Tibial nerve (tissue), 4 donors: ENCODE measurements around the gene FBLL1. TPM values are rescaled to one million over a fixed set of nuclear protein-coding genes. Genes with fewer than 3 reads are reported as not detected.

ENCODE experiments used
- DNase-seq, 2 donors: peaks; one replicate each; pipeline ENCODE4 v3.0.0-alpha.2; 2019; ENCODE audit warnings: low spot score in 2 of 2
- H3K27ac ChIP-seq, 4 donors: fragments of 200-600 bp; sonication (generic) in 3 of 4; one replicate each; pipeline ENCODE4 v1.5.1; 2017 to 2019; ENCODE audit warnings: mild to moderate bottlenecking in 1 of 4
- H3K27me3 ChIP-seq, 2 donors: fragments of 200-600 bp; sonication (generic) in 1 of 2; one replicate each; pipeline versions ENCODE4 v1.5.1 to v1.6.0; 2017 to 2019
- H3K36me3 ChIP-seq, 3 donors: fragments of 200-600 bp; sonication (generic); one replicate each; pipeline ENCODE4 v1.5.1; 2018 to 2019
- H3K4me1 ChIP-seq, 4 donors: fragments of 200-600 bp; sonication (generic) in 3 of 4; one replicate each; pipeline ENCODE4 v1.5.1; 2017 to 2019
- H3K4me3 ChIP-seq, 4 donors: fragments of 200-600 bp; sonication (generic) in 3 of 4; one replicate each; pipeline ENCODE4 v1.5.1; 2017 to 2019; ENCODE audit warnings: mild to moderate bottlenecking in 1 of 4, moderate library complexity in 1 of 4
- H3K9me3 ChIP-seq, 4 donors: fragments of 200-600 bp; sonication (generic) in 3 of 4; one replicate each; pipeline ENCODE4 v1.5.1; 2017 to 2019
- EP300 ChIP-seq, 2 donors: sonication (generic); formaldehyde crosslinking; IDR thresholded peaks; one replicate each; pipeline ENCODE4 v1.6.1; 2017; ENCODE audit warnings: antibody characterized with exemption in 2 of 2, mild to moderate bottlenecking in 1 of 2
- POLR2A ChIP-seq, 2 donors: fragments of 450-650 bp; IDR thresholded peaks; one replicate each; pipeline ENCODE4 v1.6.1; 2017; ENCODE audit warnings: antibody characterized with exemption in 2 of 2, mild to moderate bottlenecking in 2 of 2, moderate library complexity in 2 of 2
- WGBS, 2 donors: methylation state at CpG; one replicate each; pipeline ENCODE4 v1.1.5; 2018; 5-methylcytosine and 5-hydroxymethylcytosine counted together
- total RNA-seq, 4 donors: library from RNA; depleted of rRNA; stranded (reverse); fragments of >200 nt; gene quantifications; one replicate each; pipeline ENCODE4 v1.1.0, GENCODE V29; 2016
- TF ChIP-seq, protein P1 (sequence below), 5 experiments: fragments of 200-600 bp in 3 of 5; fragments of 450-650 bp in 2 of 5; sonication (generic) in 3 of 5; IDR thresholded peaks; one replicate each; pipeline ENCODE4 v1.5.1; 2016 to 2019; ENCODE audit warnings: antibody characterized with exemption in 5 of 5, mild to moderate bottlenecking in 3 of 5, moderate library complexity in 2 of 5

FBLL1 gene
- total RNA-seq, 4 donors from 2014 or later, result not detected

DNA sequence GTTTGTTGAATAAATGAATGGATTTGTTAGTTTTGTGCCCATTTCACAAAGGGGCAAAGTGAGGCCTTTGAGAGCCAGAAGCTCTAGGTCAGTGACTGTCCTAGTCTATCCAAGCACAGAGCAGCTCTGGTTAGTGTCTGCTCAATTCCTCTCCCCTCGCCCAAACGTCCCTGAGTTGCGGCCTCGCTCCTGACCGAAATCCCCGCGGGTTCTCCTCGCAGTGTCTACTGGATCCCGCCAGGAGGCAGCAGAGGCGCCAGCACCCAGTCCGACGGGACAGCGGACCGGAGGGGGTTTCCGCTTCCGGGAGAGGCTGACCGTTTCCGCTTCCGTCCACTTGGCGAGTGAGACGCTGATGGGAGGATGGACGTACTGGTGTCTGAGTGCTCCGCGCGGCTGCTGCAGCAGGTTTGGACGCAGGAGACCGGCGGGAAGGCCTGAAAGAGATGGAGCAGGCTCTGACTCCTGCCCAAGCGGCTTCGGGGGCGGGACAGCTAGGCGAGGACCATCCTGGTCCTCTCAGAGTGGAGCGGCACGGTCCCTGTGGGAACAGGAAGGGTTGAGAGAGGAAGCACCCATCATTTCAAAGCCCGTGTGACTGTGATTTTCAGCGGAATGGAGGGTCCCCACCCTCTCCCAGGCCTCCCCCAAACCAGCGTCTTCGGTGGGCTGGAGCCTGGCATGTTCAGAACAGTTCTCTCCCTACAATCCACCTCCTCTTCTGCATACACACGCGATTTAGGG lies 42.8 kb upstream of the FBLL1 start, which contains the start of gene RARS1:
TSS of gene RARS1 (plus strand) at position 336 of the 744 bp plus-strand sequence. CDS start at position 364, 28 bp downstream.
- 0% methylated on average over 21 to 33 of the region's 40 CpGs for WGBS, 2 donors
- H3K4me1 ChIP-seq, result peaks cover 0 to 24% (median 7%) of the 10 kb centered on the region in 4 donors
- peaks cover 0 to 36% (median 20%) of the 10 kb centered on the region in 3 donors for H3K36me3 ChIP-seq
- peak within 1 kb of the TSS; percentile 72 to 91 (median 82) for H3K4me3 ChIP-seq
- H3K27me3 ChIP-seq, result no peaks in the 10 kb centered on the region
- TF ChIP-seq EP300 (IDR thresholded peaks at IDR 0.05), result peak in 1 of 2 donors; percentile 96
- TF ChIP-seq POLR2A (IDR thresholded peaks at IDR 0.05), result peak; percentile 52 to 75
- TF ChIP-seq, protein P1, sequence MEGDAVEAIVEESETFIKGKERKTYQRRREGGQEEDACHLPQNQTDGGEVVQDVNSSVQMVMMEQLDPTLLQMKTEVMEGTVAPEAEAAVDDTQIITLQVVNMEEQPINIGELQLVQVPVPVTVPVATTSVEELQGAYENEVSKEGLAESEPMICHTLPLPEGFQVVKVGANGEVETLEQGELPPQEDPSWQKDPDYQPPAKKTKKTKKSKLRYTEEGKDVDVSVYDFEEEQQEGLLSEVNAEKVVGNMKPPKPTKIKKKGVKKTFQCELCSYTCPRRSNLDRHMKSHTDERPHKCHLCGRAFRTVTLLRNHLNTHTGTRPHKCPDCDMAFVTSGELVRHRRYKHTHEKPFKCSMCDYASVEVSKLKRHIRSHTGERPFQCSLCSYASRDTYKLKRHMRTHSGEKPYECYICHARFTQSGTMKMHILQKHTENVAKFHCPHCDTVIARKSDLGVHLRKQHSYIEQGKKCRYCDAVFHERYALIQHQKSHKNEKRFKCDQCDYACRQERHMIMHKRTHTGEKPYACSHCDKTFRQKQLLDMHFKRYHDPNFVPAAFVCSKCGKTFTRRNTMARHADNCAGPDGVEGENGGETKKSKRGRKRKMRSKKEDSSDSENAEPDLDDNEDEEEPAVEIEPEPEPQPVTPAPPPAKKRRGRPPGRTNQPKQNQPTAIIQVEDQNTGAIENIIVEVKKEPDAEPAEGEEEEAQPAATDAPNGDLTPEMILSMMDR (IDR thresholded peaks at IDR 0.05), result peak; percentile 91 to 97 (median 95)
- H3K9me3 ChIP-seq, result no peaks in the 10 kb centered on the region
- H3K27ac ChIP-seq, result peak within 1 kb of the TSS; percentile 26 to 87 (median 82)
- DNase-seq, result peak; percentile 79 to 85

DNA sequence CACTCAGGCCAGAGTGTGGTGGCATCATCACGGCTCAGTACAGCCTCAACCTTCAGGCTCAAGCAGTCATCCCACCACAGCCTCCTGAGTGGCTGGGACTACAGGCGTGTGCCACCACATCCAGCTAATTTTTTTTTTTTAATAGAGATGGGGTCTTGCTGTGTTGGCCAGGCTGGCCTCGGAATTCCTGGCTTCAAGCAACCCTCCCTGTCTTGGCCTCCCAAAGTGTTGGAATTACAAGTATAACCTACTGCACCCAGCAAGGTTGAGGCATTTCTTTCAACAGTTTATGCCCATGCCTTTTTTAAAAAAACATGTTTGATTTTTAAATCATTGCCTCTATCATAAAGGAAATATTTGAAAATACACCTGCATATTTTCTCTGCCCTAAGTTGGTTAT lies 40.0 kb upstream of the FBLL1 start:
- no peak overlapping the region for H3K27ac ChIP-seq
- 95 to 97% methylated on average over 3 of the region's 3 CpGs for WGBS, 2 donors
- H3K36me3 ChIP-seq, result peaks cover under 1 to 63% (median 23%) of the 10 kb centered on the region in 3 donors
- no peak for DNase-seq
- H3K4me1 ChIP-seq, result peaks cover 0 to 28% (median 7%) of the 10 kb centered on the region in 4 donors
- no peaks in the 10 kb centered on the region for H3K27me3 ChIP-seq
- H3K9me3 ChIP-seq, result no peaks in the 10 kb centered on the region
- no peak overlapping the region for H3K4me3 ChIP-seq
- TF ChIP-seq POLR2A (IDR thresholded peaks at IDR 0.05), result no peak
- TF ChIP-seq, protein P1 (IDR thresholded peaks at IDR 0.05), result no peak
- no peak for TF ChIP-seq EP300 (IDR thresholded peaks at IDR 0.05)

DNA sequence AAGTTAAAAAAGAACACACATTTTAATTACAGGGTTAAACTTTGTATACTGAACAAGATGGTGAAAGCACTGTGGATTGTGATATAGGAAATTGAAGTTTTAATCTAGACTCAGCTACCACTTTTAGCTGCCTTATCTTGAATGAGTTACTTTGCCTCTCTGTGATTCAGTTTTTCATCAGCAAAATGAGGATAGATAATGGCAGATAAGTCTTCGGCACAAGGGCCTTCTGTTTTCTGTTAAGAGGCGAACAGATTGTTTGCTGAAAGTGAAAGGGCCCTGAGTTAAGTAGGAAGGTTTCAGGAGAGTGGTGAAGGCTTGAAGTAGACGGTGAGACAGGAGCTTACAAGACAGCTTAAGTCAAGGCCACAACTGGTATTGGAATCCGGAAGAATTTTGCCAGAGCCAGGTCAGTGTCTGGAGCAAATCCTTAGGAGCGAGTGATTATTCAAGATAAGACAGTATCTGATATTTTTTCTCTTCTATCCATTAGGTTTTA lies 35.0 kb upstream of the FBLL1 start:
- peaks cover 0 to 5% (median 0%) of the 10 kb centered on the region in 4 donors for H3K4me1 ChIP-seq
- 88 to 89% methylated on average over 5 of the region's 5 CpGs for WGBS, 2 donors
- peaks cover 3 to 98% (median 19%) of the 10 kb centered on the region in 3 donors for H3K36me3 ChIP-seq
- H3K9me3 ChIP-seq, result no peaks in the 10 kb centered on the region
- no peak overlapping the region for H3K27ac ChIP-seq
- TF ChIP-seq, protein P1 (IDR thresholded peaks at IDR 0.05), result no peak
- no peak for TF ChIP-seq POLR2A (IDR thresholded peaks at IDR 0.05)
- no peak overlapping the region for H3K4me3 ChIP-seq
- no peaks in the 10 kb centered on the region for H3K27me3 ChIP-seq
- DNase-seq, result no peak

DNA sequence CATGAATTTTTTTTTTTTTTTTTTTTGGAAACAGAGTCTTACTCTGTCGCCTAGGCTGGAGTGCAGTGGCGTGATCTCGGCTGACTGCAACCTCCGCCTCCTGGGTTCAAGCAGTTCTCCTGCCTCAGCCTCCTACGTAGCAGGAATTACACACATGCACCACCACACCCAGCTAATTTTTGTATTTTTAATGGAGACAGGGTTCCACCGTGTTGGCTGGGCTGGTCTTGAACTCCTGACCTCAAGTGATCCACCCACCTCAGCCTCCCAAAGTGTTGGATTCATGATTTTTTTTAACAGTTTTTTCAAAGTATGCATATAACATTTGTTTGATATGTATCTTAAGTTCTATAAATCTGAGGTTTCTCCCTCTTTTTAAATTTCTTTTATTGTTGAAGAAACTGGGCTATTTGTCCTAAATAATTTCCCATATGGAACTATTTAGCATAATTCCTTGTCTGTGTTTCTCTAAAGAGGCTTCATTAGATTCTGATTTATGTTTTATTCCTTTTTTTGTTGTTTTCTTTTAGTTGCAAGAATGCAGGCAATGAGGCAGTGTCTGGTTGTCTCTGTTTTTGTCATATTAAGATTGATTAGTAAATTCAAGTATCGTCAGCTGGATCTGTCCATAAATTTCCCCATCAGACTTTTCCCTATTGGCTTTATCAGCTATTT lies 26.4 kb upstream of the FBLL1 start:
- H3K36me3 ChIP-seq, result peaks cover 0 to 96% (median 2%) of the 10 kb centered on the region in 3 donors
- 73 to 80% methylated on average over 7 of the region's 7 CpGs for WGBS, 2 donors

More for the DNA sequence above, 26.4 kb upstream of the FBLL1 start:
- Histone ChIP-seq H3K4me1 (no peaks in the 10 kb centered on the region), H3K4me3 (no peak overlapping the region), H3K9me3 (no peaks in the 10 kb centered on the region), H3K27ac (no peak overlapping the region), H3K27me3 (no peaks in the 10 kb centered on the region)
- TF ChIP-seq EP300 (IDR thresholded peaks at IDR 0.05) (no peak), POLR2A (IDR thresholded peaks at IDR 0.05) (no peak)
- TF ChIP-seq, protein P1 (IDR thresholded peaks at IDR 0.05), result no peak
- DNase-seq, result no peak
